Tibial artery (tissue), 4 donors: ENCODE measurements around the gene PNRC2.
A peak's percentile ranks its signal among the peaks of the same experiment; 100 is the strongest.

Source experiments
- DNase-seq, 2 donors: peaks; one replicate each; pipeline ENCODE4 v3.0.0-alpha.2; 2019
- H3K27ac ChIP-seq, 2 donors: fragments of 200-600 bp; sonication (generic) in 1 of 2; 1 replicate in 1 of 2; 2 replicates in 1 of 2; pipeline ENCODE4 v1.5.1; 2018 to 2019; ENCODE audit warnings: mild to moderate bottlenecking in 1 of 2
- H3K27me3 ChIP-seq, 2 donors: fragments of 200-600 bp; sonication (generic) in 1 of 2; one replicate each; pipeline versions ENCODE4 v1.5.1 to v1.6.0; 2016 to 2019
- H3K36me3 ChIP-seq, 3 donors: fragments of 200-600 bp; sonication (generic) in 2 of 3; one replicate each; pipeline ENCODE4 v1.5.1; 2016 to 2019; ENCODE audit warnings: mild to moderate bottlenecking in 2 of 3
- H3K4me1 ChIP-seq, 4 donors: fragments of 200-600 bp; sonication (generic) in 2 of 4; 1 replicate in 3 of 4; 2 replicates in 1 of 4; pipeline ENCODE4 v1.5.1; 2016 to 2019
- H3K4me3 ChIP-seq, 2 donors: fragments of 200-600 bp; sonication (generic) in 1 of 2; 1 replicate in 1 of 2; 2 replicates in 1 of 2; pipeline ENCODE4 v1.5.1; 2018 to 2019; ENCODE audit warnings: mild to moderate bottlenecking in 2 of 2
- H3K9me3 ChIP-seq, 3 donors: fragments of 200-600 bp; sonication (generic) in 1 of 3; one replicate each; pipeline ENCODE4 v1.5.1; 2016 to 2019
- CTCF ChIP-seq, 2 experiments: fragments of 200-600 bp in 1 of 2; fragments of 450-650 bp in 1 of 2; IDR thresholded peaks; one replicate each; pipeline ENCODE4 v1.5.1; 2017 to 2019; ENCODE audit warnings: antibody characterized with exemption in 2 of 2, mild to moderate bottlenecking in 1 of 2, moderate library complexity in 1 of 2
- intact Hi-C: fragments of 100-400 bp; cut with DNase I; formaldehyde crosslinking; loops from one replicate; pipeline ENCODE4 v1.15.0; 2023; ENCODE audit warnings: low total_unique reads

Gene PNRC2, protein sequence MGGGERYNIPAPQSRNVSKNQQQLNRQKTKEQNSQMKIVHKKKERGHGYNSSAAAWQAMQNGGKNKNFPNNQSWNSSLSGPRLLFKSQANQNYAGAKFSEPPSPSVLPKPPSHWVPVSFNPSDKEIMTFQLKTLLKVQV

DNA sequence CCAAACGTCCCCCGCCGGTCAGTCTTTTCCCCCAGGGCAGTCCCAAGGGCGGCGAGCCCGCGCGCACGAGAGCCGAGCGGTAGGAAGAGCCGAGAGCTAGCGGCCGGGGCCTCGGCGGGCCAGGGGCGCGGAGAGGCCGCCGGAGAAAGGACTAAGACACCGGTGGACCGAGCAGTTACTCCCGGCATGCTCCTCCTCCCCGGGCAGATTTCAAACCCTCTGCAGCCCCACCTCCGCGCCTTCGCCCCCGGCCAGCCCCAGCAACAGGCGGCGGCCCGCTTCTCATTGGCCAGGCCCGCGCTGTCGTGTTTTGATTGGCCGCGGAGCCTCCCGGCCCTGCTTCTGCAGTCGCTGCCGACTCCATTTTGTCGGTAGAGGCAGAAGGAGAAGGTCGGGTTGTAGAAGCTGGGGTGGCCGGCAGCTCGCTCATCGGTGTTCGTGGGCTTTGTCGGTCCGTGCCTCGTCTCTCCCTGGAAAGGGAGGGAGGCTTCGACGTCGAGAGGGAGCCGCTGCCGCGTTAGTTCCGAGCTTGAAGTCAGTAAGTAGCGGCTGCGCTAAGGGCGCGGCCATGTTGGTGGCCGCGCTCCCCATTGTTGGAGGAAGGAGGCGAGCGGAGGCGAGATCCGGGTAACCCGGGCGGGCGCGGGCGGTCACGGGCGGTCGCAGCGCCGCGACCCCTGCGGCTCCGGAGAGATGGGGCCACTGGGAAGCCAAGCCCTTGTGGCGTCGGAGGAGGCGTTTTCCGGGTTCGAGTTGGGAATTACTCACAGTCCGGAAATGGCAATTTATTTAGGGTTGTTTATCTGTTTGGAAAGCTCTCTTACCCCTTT is at the start of gene PNRC2:
Gene PNRC2, plus strand, starts transcription at position 368 of the 830 bp plus-strand sequence. CDS start 1,630 bp downstream, outside the sequence.
- peak; percentile 98 for DNase-seq
- Histone ChIP-seq H3K4me1 (peaks cover 0 to 34% (median 9%) of the 10 kb centered on the region in 4 donors), H3K27ac (peak within 1 kb of the TSS; percentile 95 to 99), H3K27me3 (no peaks in the 10 kb centered on the region), H3K36me3 (peaks cover 5 to 17% (median 5%) of the 10 kb centered on the region in 3 donors), H3K4me3 (peak within 1 kb of the TSS; percentile 71 to 81), H3K9me3 (no peaks in the 10 kb centered on the region)
- TF ChIP-seq CTCF (IDR thresholded peaks at IDR 0.05), result no peak
- intact Hi-C loops, result loop anchor here (5.0 kb wide), 1 partner anchor 63 kb away; no protein-coding TSS in a partner anchor

- TF ChIP-seq CTCF (IDR thresholded peaks at IDR 0.05), result no peak
- H3K9me3 ChIP-seq, result no peaks in the 10 kb centered on the region
- peaks cover 0 to 31% of the 10 kb centered on the region in 2 donors for H3K27me3 ChIP-seq
- intact Hi-C loops, result loop anchor here (10.0 kb wide), 2 partner anchors 45 to 95 kb away; partner anchors contain the start of gene FUCA1
- no peak overlapping the region for H3K27ac ChIP-seq
- H3K4me1 ChIP-seq, result no peaks in the 10 kb centered on the region
- H3K36me3 ChIP-seq, result no peaks in the 10 kb centered on the region
- DNase-seq, result no peak
- H3K4me3 ChIP-seq, result no peak overlapping the region
Measured at GRCh38 chr1:23910144-23910543, 49.5 kb upstream of the PNRC2 start.

- no peaks in the 10 kb centered on the region for H3K4me1 ChIP-seq
- H3K9me3 ChIP-seq, result no peaks in the 10 kb centered on the region
- intact Hi-C loops, result loop anchor here (10.0 kb wide), 2 partner anchors 46 to 96 kb away; partner anchors contain the start of gene FUCA1
- H3K4me3 ChIP-seq, result no peak overlapping the region
- H3K36me3 ChIP-seq, result no peaks in the 10 kb centered on the region
- H3K27me3 ChIP-seq, result peaks cover 0 to 31% of the 10 kb centered on the region in 2 donors
- no peak for TF ChIP-seq CTCF (IDR thresholded peaks at IDR 0.05)
- no peak overlapping the region for H3K27ac ChIP-seq
- DNase-seq, result no peak
Measured at GRCh38 chr1:23910553-23911246, 48.9 kb upstream of the PNRC2 start.

DNA sequence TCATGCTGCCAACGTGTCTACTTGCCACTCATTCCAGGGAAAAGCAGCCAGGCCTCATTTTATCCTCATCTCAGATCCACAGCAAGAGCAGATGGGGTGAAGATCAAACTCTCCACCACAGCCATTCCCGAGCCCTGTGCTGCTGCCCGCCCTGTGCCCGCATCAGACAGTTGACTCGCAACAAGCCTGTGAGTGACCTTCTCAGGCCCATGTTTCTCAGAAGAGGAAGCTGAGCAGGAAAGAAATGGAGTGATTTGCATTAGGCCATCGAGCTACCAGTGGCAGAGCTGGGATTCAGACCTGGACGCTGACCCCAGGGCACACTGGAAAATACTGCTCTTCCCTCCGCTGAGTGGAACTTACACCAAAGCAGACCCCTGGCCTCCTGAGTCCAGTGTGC is 47.7 kb upstream of the PNRC2 start:
- Histone ChIP-seq H3K27ac (no peak overlapping the region), H3K36me3 (no peaks in the 10 kb centered on the region), H3K4me1 (no peaks in the 10 kb centered on the region), H3K9me3 (no peaks in the 10 kb centered on the region), H3K27me3 (peaks cover 0 to 28% of the 10 kb centered on the region in 2 donors), H3K4me3 (no peak overlapping the region)
- no peak for TF ChIP-seq CTCF (IDR thresholded peaks at IDR 0.05)
- DNase-seq, result no peak
- intact Hi-C loops, result loop anchor here (10.0 kb wide), 2 partner anchors 47 to 97 kb away; partner anchors contain the start of gene FUCA1

GRCh38 chr1:23913212-23913880 is 46.3 kb upstream of the PNRC2 start, which contains the start of gene CNR2:
CNR2 (minus strand) TSS chr1:23913362; CDS start chr1:23875617, 37,745 bp downstream.
- Histone ChIP-seq H3K27ac (no peak within 1 kb of the TSS), H3K9me3 (no peaks in the 10 kb centered on the region), H3K4me3 (no peak within 1 kb of the TSS), H3K27me3 (peaks cover 0 to 22% of the 10 kb centered on the region in 2 donors), H3K36me3 (no peaks in the 10 kb centered on the region), H3K4me1 (no peaks in the 10 kb centered on the region)
- TF ChIP-seq CTCF (IDR thresholded peaks at IDR 0.05), result no peak
- intact Hi-C loops, result loop anchor here (10.0 kb wide), 2 partner anchors 49 to 99 kb away; partner anchors contain the start of gene FUCA1
- DNase-seq, result no peak
